Panc1 (cell line): Measurements from ENCODE around the gene C2orf81.

Experiments
- POLR2AphosphoS5 ChIP-seq: IDR thresholded peaks from 2 replicates; pipeline ENCODE4 v1.6.1; 2012; ENCODE audit warnings: mild to moderate bottlenecking, low read depth, low read length, moderate library complexity
- SIN3A ChIP-seq: IDR thresholded peaks from 2 replicates; pipeline ENCODE4 v1.6.1; 2012; ENCODE audit warnings: low read depth, mild to moderate bottlenecking, low read length, moderate library complexity, borderline replicate concordance; ENCODE audit not compliant: insufficient read depth
- TCF7L2 ChIP-seq: IDR thresholded peaks from 2 replicates; pipeline ENCODE4 v1.6.1; 2011; ENCODE audit warnings: mild to moderate bottlenecking, low read depth, low read length, inconsistent platforms
- TF ChIP-seq, protein P1 (sequence below): fragments of 450-650 bp; IDR thresholded peaks from 2 replicates; pipeline ENCODE4 v1.5.1; 2017; ENCODE audit warnings: mild to moderate bottlenecking
- TF ChIP-seq, protein P2 (sequence below), 2 experiments: IDR thresholded peaks; 2 replicates each; pipeline ENCODE4 v1.6.1; 2011 to 2012; ENCODE audit warnings: low read depth in 2 of 2, control low read depth in 1 of 2, low read length in 1 of 2, mild to moderate bottlenecking in 1 of 2, moderate library complexity in 1 of 2; ENCODE audit not compliant: insufficient read depth in 1 of 2

DNA sequence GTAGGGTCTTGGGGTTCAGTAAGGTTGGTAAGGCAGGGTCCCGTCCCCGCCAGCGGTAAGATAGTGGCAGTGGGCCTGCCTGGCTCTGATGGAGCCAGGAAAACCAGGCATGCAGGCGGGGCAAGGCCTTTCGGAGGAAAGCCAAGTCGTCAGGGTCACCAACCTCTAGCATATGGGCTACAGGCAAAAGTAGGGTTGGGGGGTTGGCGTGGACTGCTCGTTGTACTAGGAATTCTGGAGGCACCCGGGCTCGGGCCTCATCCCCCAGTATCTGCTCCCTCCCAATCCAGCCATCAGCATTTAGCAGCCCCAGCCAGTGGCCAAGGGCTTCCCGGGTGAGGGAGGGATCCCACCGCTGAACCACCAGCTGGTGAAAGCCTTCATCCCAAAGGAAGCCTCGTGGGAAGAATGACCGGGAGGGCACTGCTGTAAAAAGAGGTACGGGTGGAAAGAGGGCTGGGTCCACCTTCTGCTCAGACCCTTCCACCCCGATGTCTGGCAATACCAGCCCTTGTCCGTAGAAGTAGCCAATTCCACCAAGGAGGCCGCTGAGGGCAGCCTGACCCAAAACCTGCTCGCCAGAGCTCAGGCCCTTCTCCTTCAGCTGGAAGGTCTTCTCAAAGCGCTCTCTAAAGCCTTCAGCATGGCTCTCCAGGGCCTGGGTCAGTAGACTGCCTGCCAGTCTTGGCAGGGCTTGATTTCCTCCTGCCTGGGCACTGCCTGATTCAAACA is 40.8 kb upstream of the C2orf81 start:
- TF ChIP-seq, protein P1, sequence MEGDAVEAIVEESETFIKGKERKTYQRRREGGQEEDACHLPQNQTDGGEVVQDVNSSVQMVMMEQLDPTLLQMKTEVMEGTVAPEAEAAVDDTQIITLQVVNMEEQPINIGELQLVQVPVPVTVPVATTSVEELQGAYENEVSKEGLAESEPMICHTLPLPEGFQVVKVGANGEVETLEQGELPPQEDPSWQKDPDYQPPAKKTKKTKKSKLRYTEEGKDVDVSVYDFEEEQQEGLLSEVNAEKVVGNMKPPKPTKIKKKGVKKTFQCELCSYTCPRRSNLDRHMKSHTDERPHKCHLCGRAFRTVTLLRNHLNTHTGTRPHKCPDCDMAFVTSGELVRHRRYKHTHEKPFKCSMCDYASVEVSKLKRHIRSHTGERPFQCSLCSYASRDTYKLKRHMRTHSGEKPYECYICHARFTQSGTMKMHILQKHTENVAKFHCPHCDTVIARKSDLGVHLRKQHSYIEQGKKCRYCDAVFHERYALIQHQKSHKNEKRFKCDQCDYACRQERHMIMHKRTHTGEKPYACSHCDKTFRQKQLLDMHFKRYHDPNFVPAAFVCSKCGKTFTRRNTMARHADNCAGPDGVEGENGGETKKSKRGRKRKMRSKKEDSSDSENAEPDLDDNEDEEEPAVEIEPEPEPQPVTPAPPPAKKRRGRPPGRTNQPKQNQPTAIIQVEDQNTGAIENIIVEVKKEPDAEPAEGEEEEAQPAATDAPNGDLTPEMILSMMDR: no peak
- TF ChIP-seq POLR2AphosphoS5: no peak
- TF ChIP-seq TCF7L2: no peak
- no peak for TF ChIP-seq SIN3A
- TF ChIP-seq, protein P2, sequence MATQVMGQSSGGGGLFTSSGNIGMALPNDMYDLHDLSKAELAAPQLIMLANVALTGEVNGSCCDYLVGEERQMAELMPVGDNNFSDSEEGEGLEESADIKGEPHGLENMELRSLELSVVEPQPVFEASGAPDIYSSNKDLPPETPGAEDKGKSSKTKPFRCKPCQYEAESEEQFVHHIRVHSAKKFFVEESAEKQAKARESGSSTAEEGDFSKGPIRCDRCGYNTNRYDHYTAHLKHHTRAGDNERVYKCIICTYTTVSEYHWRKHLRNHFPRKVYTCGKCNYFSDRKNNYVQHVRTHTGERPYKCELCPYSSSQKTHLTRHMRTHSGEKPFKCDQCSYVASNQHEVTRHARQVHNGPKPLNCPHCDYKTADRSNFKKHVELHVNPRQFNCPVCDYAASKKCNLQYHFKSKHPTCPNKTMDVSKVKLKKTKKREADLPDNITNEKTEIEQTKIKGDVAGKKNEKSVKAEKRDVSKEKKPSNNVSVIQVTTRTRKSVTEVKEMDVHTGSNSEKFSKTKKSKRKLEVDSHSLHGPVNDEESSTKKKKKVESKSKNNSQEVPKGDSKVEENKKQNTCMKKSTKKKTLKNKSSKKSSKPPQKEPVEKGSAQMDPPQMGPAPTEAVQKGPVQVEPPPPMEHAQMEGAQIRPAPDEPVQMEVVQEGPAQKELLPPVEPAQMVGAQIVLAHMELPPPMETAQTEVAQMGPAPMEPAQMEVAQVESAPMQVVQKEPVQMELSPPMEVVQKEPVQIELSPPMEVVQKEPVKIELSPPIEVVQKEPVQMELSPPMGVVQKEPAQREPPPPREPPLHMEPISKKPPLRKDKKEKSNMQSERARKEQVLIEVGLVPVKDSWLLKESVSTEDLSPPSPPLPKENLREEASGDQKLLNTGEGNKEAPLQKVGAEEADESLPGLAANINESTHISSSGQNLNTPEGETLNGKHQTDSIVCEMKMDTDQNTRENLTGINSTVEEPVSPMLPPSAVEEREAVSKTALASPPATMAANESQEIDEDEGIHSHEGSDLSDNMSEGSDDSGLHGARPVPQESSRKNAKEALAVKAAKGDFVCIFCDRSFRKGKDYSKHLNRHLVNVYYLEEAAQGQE (IDR thresholded peaks at IDR 0.05; ENCODE audit: insufficient read depth in 1 of 2, low read depth in 2 of 2, low read length in 1 of 2): no peak
